ENCODE measurements around the gene AFTPH. TPM values are rescaled to one million over a fixed set of nuclear protein-coding genes. Genes with fewer than 3 reads are reported as not detected.

The AFTPH gene
- polyA plus RNA-seq, 2 of the 4 experiments (the other 2 are of a cell fraction), result 24.0 to 51.4 TPM

DNA sequence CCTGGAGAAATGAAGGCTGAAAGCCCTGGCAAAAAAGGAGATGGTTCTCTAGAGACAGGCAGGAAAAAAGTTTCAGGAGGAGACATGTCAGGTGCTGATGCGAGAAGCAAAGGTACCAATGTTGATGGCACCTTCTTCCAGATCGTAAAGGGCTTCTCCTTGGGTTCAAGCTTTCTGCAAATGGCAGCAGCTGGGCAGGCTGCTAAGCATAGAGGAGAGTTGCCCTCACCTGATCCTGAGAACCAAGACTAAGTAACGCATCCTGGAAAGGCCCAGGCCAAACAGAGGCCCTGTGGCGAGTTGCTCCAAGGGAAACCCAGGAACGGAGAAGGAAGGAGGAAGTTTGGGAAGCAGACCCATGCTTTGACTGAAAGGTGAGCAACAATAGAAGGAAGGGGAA, 23.6 kb upstream of the AFTPH start:
- ATAC-seq, result no peak
- TF ChIP-seq FOSL2 (IDR thresholded peaks at IDR 0.05), result no peak
- TF ChIP-seq FOSL2 (CRISPR knock-in tag; IDR thresholded peaks at IDR 0.05), result no peak
- TF ChIP-seq HOXA7 (CRISPR knock-in tag; IDR thresholded peaks at IDR 0.05), result no peak
- no peak for TF ChIP-seq FOSB (CRISPR knock-in tag; IDR thresholded peaks at IDR 0.05)
- no peak for TF ChIP-seq ZNF302 (CRISPR knock-in tag; IDR thresholded peaks at IDR 0.05)
- TF ChIP-seq, protein P1, sequence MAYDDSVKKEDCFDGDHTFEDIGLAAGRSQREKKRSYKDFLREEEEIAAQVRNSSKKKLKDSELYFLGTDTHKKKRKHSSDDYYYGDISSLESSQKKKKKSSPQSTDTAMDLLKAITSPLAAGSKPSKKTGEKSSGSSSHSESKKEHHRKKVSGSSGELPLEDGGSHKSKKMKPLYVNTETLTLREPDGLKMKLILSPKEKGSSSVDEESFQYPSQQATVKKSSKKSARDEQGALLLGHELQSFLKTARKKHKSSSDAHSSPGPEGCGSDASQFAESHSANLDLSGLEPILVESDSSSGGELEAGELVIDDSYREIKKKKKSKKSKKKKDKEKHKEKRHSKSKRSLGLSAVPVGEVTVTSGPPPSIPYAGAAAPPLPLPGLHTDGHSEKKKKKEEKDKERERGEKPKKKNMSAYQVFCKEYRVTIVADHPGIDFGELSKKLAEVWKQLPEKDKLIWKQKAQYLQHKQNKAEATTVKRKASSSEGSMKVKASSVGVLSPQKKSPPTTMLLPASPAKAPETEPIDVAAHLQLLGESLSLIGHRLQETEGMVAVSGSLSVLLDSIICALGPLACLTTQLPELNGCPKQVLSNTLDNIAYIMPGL (CRISPR knock-in tag; IDR thresholded peaks at IDR 0.05; ENCODE audit: borderline replicate concordance), result no peak
- TF ChIP-seq RAD21 (conservative IDR thresholded peaks at IDR 0.05 in 1 of 2, IDR thresholded peaks at IDR 0.05 in 1 of 2), result no peak
- H3K4me1 ChIP-seq, result no peaks in the 10 kb centered on the region
- CTCF ChIA-PET, result interaction anchor here (1.6 to 10.1 kb wide), 5 partner anchors 9 to 169 kb away, joined by 3 to 112 read pairs (median 8); no protein-coding TSS in a partner anchor
- no peaks in the 10 kb centered on the region for H3K9me3 ChIP-seq
- DNase-seq (ENCODE audit: low read depth in 1 of 2, low spot score in 1 of 2), result no peak
- no peak overlapping the region for H3K4me3 ChIP-seq
- no peak overlapping the region for H3K27ac ChIP-seq
- POLR2A ChIA-PET, result no interaction called here
- 69% methylated on average over 5 of the region's 5 CpGs for WGBS (ENCODE audit: missing lambda C conversion rate)
- no peak for FAIRE-seq
- H3K4me2 ChIP-seq, result no peak overlapping the region

DNA sequence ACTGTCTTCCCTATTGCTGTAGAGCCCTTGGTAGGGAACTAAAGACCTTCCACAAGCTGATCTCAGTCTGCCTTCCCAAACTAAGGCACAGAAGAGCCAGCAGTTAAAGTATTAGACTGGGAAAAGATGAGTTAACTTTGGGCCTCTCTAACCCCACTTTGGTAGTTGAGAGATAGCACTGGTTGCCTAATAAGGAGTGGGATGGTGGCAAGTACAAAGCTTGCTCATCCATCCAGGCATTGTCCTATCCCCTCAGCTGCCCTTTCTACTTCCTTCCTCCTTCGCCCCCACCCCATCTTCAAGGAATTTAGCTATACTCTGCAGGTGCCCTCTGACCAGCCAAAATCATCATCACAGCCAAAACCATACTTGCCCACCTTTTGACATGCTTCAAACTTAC, 22.2 kb upstream of the AFTPH start:
- WGBS (ENCODE audit: missing lambda C conversion rate), result 10% methylated on average over 1 of the region's 1 CpG
- Histone ChIP-seq H3K4me1 (no peaks in the 10 kb centered on the region), H3K4me2 (no peak overlapping the region), H3K9me3 (no peaks in the 10 kb centered on the region), H3K4me3 (no peak overlapping the region), H3K27ac (no peak overlapping the region)
- no peak for ATAC-seq
- TF ChIP-seq, protein P2, sequence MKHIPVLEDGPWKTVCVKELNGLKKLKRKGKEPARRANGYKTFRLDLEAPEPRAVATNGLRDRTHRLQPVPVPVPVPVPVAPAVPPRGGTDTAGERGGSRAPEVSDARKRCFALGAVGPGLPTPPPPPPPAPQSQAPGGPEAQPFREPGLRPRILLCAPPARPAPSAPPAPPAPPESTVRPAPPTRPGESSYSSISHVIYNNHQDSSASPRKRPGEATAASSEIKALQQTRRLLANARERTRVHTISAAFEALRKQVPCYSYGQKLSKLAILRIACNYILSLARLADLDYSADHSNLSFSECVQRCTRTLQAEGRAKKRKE (CRISPR knock-in tag; IDR thresholded peaks at IDR 0.05; ENCODE audit: low read depth), result no peak
- no peak for TF ChIP-seq KDM5A (IDR thresholded peaks at IDR 0.05)
- no peak for TF ChIP-seq BHLHE40 (IDR thresholded peaks at IDR 0.05; ENCODE audit: low read depth, low read length)
- TF ChIP-seq POLR2A (IDR thresholded peaks at IDR 0.05; ENCODE audit: low read length), result no peak
- TF ChIP-seq RARB (CRISPR knock-in tag; IDR thresholded peaks at IDR 0.05), result no peak
- TF ChIP-seq, protein P3, sequence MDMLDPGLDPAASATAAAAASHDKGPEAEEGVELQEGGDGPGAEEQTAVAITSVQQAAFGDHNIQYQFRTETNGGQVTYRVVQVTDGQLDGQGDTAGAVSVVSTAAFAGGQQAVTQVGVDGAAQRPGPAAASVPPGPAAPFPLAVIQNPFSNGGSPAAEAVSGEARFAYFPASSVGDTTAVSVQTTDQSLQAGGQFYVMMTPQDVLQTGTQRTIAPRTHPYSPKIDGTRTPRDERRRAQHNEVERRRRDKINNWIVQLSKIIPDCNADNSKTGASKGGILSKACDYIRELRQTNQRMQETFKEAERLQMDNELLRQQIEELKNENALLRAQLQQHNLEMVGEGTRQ (IDR thresholded peaks at IDR 0.05), result no peak
- TF ChIP-seq RAD21 (conservative IDR thresholded peaks at IDR 0.05 in 1 of 2, IDR thresholded peaks at IDR 0.05 in 1 of 2), result no peak
- TF ChIP-seq HOXA7 (CRISPR knock-in tag; IDR thresholded peaks at IDR 0.05), result no peak
- TF ChIP-seq RFX5 (IDR thresholded peaks at IDR 0.05), result no peak
- no peak for TF ChIP-seq ZC3H11A (IDR thresholded peaks at IDR 0.05)
- TF ChIP-seq, protein P4, sequence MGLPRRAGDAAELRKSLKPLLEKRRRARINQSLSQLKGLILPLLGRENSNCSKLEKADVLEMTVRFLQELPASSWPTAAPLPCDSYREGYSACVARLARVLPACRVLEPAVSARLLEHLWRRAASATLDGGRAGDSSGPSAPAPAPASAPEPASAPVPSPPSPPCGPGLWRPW (IDR thresholded peaks at IDR 0.05), result no peak
- no peak for TF ChIP-seq SREBF2 (IDR thresholded peaks at IDR 0.05)
- no peak for TF ChIP-seq CBX8 (IDR thresholded peaks at IDR 0.05)
- TF ChIP-seq, protein P1 (CRISPR knock-in tag; IDR thresholded peaks at IDR 0.05; ENCODE audit: borderline replicate concordance), result no peak
- TF ChIP-seq CHD2 (IDR thresholded peaks at IDR 0.05; ENCODE audit: low read length, partially characterized antibody), result no peak
- TF ChIP-seq HDAC2 (IDR thresholded peaks at IDR 0.05), result no peak
- TF ChIP-seq TP53 (CRISPR knock-in tag; IDR thresholded peaks at IDR 0.05), result no peak
- CTCF ChIA-PET, result interaction anchor here (0.8 to 10.1 kb wide), 8 partner anchors 13 to 178 kb away, joined by 3 to 112 read pairs (median 3); partner anchors contain the start of gene AFTPH
- POLR2A ChIA-PET, result no interaction called here
- no peak for DNase-seq (ENCODE audit: low read depth in 1 of 2, low spot score in 1 of 2)
- no peak for FAIRE-seq

Data from A549 (cell line).